Panc1 (cell line): Measurements from ENCODE around the gene RNF215. TPM values are rescaled to one million over a fixed set of nuclear protein-coding genes. Genes with fewer than 3 reads are reported as not detected.

Source experiments
- ATAC-seq: fragments of 200-7000 bp; cut with Tn5 transposase; 2 replicates; pipeline ENCODE4 v1.9.1; 2020; ENCODE audit warnings: mild to moderate bottlenecking, moderate library complexity
- BruUV-seq: library from RNA; stranded (reverse); fragments of 400-500 nt; replicated peaks from 2 replicates; lab custom pipeline; 2021; lab: Mats Ljungman, UMichigan
- CTCF ChIA-PET: fragments of 300-600 bp; sonication (Branson Sonifier 250); formaldehyde crosslinking; loops from one replicate; lab custom pipeline; 2022; ENCODE audit warnings: antibody characterized with exemption; lab: Charles Lee
- POLR2A ChIA-PET: fragments of 300-600 bp; sonication (Branson Sonifier 250); formaldehyde crosslinking; loops from one replicate; lab custom pipeline; 2022; ENCODE audit warnings: antibody characterized with exemption; lab: Charles Lee
- DNase-seq: peaks from one replicate; pipeline ENCODE4 v3.0.0-alpha.2; 2010; ENCODE audit warnings: low read depth, low spot score
- H3K27ac ChIP-seq: 2 replicates; pipeline ENCODE4 v1.5.1; 2011; ENCODE audit warnings: mild to moderate bottlenecking, low read length, inconsistent platforms
- H3K27me3 ChIP-seq: fragments of 200-500 bp; sonication (Bioruptor generic); 2 replicates; pipeline ENCODE4 v1.6.0; 2014; ENCODE audit warnings: low read length, inconsistent platforms; ENCODE audit not compliant: control insufficient read depth, insufficient read depth
- H3K36me3 ChIP-seq: fragments of 200-500 bp; sonication (Bioruptor generic); 2 replicates; pipeline ENCODE4 v1.5.1; 2014; ENCODE audit warnings: inconsistent platforms, mild to moderate bottlenecking, low read length, moderate library complexity; ENCODE audit not compliant: control insufficient read depth, insufficient read depth
- H3K4me1 ChIP-seq: 2 replicates; pipeline ENCODE4 v1.5.1; 2011; ENCODE audit warnings: inconsistent platforms, mild to moderate bottlenecking, low read length, moderate library complexity; ENCODE audit not compliant: control insufficient read depth, insufficient read depth
- H3K4me3 ChIP-seq, 2 experiments: 2 replicates each; pipeline ENCODE4 v1.5.1; 2011 to 2012; ENCODE audit warnings: low read depth in 2 of 2, low read length in 2 of 2, mild to moderate bottlenecking in 2 of 2, inconsistent platforms in 1 of 2, moderate library complexity in 1 of 2
- H3K9me3 ChIP-seq: fragments of 200-500 bp; sonication (Bioruptor generic); 2 replicates; pipeline ENCODE4 v1.5.1; 2014; ENCODE audit warnings: low read depth, mild to moderate bottlenecking, inconsistent platforms, low read length, moderate library complexity; ENCODE audit not compliant: control insufficient read depth, insufficient read depth
- CTCF ChIP-seq: fragments of 450-650 bp; IDR thresholded peaks from 2 replicates; pipeline ENCODE4 v1.5.1; 2017; ENCODE audit warnings: mild to moderate bottlenecking
- POLR2AphosphoS5 ChIP-seq: IDR thresholded peaks from 2 replicates; pipeline ENCODE4 v1.6.1; 2012; ENCODE audit warnings: mild to moderate bottlenecking, low read depth, low read length, moderate library complexity
- REST ChIP-seq, 2 experiments: IDR thresholded peaks; 2 replicates each; pipeline ENCODE4 v1.6.1; 2011 to 2012; ENCODE audit warnings: low read depth in 2 of 2, control low read depth in 1 of 2, low read length in 1 of 2, mild to moderate bottlenecking in 1 of 2, moderate library complexity in 1 of 2; ENCODE audit not compliant: insufficient read depth in 1 of 2
- SIN3A ChIP-seq: IDR thresholded peaks from 2 replicates; pipeline ENCODE4 v1.6.1; 2012; ENCODE audit warnings: low read depth, mild to moderate bottlenecking, low read length, moderate library complexity, borderline replicate concordance; ENCODE audit not compliant: insufficient read depth
- TCF7L2 ChIP-seq: IDR thresholded peaks from 2 replicates; pipeline ENCODE4 v1.6.1; 2011; ENCODE audit warnings: mild to moderate bottlenecking, low read depth, low read length, inconsistent platforms
- in situ Hi-C: cut with HindIII; loops from 2 replicates; pipeline ENCODE4 v1.10.0; 2016; ENCODE audit warnings: low sequenced_read_pairs, low pct_unique_long_range_greater_than_20kb
- intact Hi-C: fragments of 100-400 bp; cut with micrococcal nuclease; formaldehyde crosslinking; loops from one replicate; pipeline ENCODE4 v1.10.0; 2022; ENCODE audit not compliant: unreplicated experiment
- total RNA-seq: library from RNA; stranded (reverse); gene quantifications from one replicate; pipeline ENCODE4 v1.2.1, GENCODE V29; 2021; ENCODE audit not compliant: unreplicated experiment

RNF215 gene
- total RNA-seq, 1 experiment from 2014 or later: 35.8 TPM

- no peak for TF ChIP-seq CTCF
- TF ChIP-seq POLR2AphosphoS5: no peak
- TF ChIP-seq REST (IDR thresholded peaks at IDR 0.05; ENCODE audit: insufficient read depth in 1 of 2, low read depth in 2 of 2, low read length in 1 of 2): no peak
- TF ChIP-seq TCF7L2: no peak
- no peak for TF ChIP-seq SIN3A
- Histone ChIP-seq H3K9me3 (no peaks in the 10 kb centered on the region), H3K27ac (no peak overlapping the region), H3K27me3 (no peaks in the 10 kb centered on the region), H3K36me3 (no peaks in the 10 kb centered on the region), H3K4me1 (0 out of 2 replicates have a peak, but pooled peaks cover 2% of the 10 kb centered on the region), H3K4me3 (no peak overlapping the region)
- ChIA-PET CTCF (interaction anchor here (1.1 kb wide), 1 partner anchor 31 kb away, joined by 4 read pairs; no protein-coding TSS in a partner anchor), POLR2A (no interaction called here)
- in situ Hi-C loops (no loop called here), intact Hi-C loops (no loop called here)
- no TSS peak for BruUV-seq
- ATAC-seq: no peak
- DNase-seq: no peak
Observed at GRCh38 chr22:30392661-30393321, 5.6 kb upstream of the RNF215 start.

- no peak overlapping the region for H3K4me3 ChIP-seq
- in situ Hi-C loops (no loop called here), intact Hi-C loops (no loop called here)
- CTCF ChIA-PET: interaction anchor here (1.1 kb wide), 1 partner anchor 33 kb away, joined by 4 read pairs; no protein-coding TSS in a partner anchor
- BruUV-seq: no TSS peak
- TF ChIP-seq CTCF (peak; percentile 78; the same call in 1 of the 2 replicates), TCF7L2 (no peak)
- ATAC-seq (no peak), DNase-seq (peak; percentile 41)
- POLR2A ChIA-PET: interaction anchor here (0.6 kb wide), 1 partner anchor 70 kb away, joined by 3 read pairs; no protein-coding TSS in a partner anchor
- no peak overlapping the region for H3K27ac ChIP-seq
- no peaks in the 10 kb centered on the region for H3K27me3 ChIP-seq
- H3K9me3 ChIP-seq: no peaks in the 10 kb centered on the region
- peaks cover 2% of the 10 kb centered on the region; the same call in 1 of the 2 replicates for H3K36me3 ChIP-seq
- H3K4me1 ChIP-seq: peaks cover 5% of the 10 kb centered on the region; the same call in 1 of the 2 replicates
Observed at GRCh38 chr22:30390974-30391691, 3.9 kb upstream of the RNF215 start.
